AG10803 (cell line): ENCODE measurements around the gene TBC1D17.

Source experiments
- DNase-seq: peaks from one replicate; pipeline ENCODE4 v3.0.0; 2010; ENCODE audit warnings: low read depth
- H3K4me3 ChIP-seq: 2 replicates; pipeline ENCODE4 v1.5.1; 2011; ENCODE audit warnings: mild to moderate bottlenecking, low read length, control low read depth
- CTCF ChIP-seq: conservative IDR thresholded peaks from 2 replicates; pipeline ENCODE4 v1.5.1; 2011; ENCODE audit warnings: mild to moderate bottlenecking, low read length, control low read depth, inconsistent platforms

The TBC1D17 gene

GRCh38 chr19:49874503-49875157 lies 2.9 kb upstream of the TBC1D17 start:
- no peak for DNase-seq
- peak overlapping the region; percentile 100 for H3K4me3 ChIP-seq
- no peak for TF ChIP-seq CTCF

GRCh38 chr19:49875177-49875576 lies 2.3 kb upstream of the TBC1D17 start:
- no peak for DNase-seq
- TF ChIP-seq CTCF: no peak
- H3K4me3 ChIP-seq: peak overlapping the region; percentile 100

GRCh38 chr19:49875857-49876421 lies 1.6 kb upstream of the TBC1D17 start:
- DNase-seq: peak; percentile 27
- no peak for TF ChIP-seq CTCF
- peak overlapping the region; percentile 100 for H3K4me3 ChIP-seq

DNA sequence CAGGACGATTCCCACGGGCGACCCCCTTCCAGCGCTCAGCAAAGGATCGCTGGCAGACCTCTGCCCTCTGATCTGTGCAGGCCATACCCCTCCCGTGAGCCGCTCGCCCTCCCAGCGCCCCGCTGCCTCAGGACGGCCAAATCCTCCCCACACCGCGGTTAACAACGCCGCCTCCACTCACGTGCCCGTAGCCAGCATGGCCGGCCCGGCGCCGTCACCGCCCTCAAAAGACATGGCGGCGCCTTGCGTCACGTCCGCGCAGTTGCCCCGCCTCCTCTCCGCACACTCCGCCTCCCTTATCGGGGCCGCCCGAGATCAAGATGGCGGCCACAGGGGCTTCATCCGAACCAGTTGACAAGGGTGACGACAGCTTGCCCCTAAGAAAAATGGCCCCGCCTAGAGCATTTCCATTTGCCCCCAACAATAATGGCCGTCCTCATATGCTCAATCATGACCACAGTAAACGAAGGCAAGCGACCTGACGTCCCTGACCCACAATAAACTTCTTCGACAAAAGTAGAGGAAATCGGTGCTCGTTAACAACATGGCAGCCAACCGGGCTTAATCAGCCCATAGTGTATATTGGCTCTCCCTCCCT lies 981 bp upstream of the TBC1D17 start:
- TF ChIP-seq CTCF: no peak
- H3K4me3 ChIP-seq: peak overlapping the region; percentile 100
- peak; percentile 99 for DNase-seq

- DNase-seq: peak; percentile 97
- no peak for TF ChIP-seq CTCF
- peak overlapping the region; percentile 98 for H3K4me3 ChIP-seq
Observed at GRCh38 chr19:49877879-49878743, 609 bp downstream of the TBC1D17 start.

- peak overlapping the region; percentile 98 for H3K4me3 ChIP-seq
- DNase-seq: no peak
- no peak for TF ChIP-seq CTCF
Observed at GRCh38 chr19:49878744-49879070, 1.2 kb downstream of the TBC1D17 start.
